ENCODE data around the gene SIAH1.
"Not testable (repeated sequence)": the region's sequence is repeated elsewhere in the genome, so short reads cannot be mapped to it uniquely, and the experiment has no call there.

SIAH1 gene, protein sequence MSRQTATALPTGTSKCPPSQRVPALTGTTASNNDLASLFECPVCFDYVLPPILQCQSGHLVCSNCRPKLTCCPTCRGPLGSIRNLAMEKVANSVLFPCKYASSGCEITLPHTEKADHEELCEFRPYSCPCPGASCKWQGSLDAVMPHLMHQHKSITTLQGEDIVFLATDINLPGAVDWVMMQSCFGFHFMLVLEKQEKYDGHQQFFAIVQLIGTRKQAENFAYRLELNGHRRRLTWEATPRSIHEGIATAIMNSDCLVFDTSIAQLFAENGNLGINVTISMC

DNA sequence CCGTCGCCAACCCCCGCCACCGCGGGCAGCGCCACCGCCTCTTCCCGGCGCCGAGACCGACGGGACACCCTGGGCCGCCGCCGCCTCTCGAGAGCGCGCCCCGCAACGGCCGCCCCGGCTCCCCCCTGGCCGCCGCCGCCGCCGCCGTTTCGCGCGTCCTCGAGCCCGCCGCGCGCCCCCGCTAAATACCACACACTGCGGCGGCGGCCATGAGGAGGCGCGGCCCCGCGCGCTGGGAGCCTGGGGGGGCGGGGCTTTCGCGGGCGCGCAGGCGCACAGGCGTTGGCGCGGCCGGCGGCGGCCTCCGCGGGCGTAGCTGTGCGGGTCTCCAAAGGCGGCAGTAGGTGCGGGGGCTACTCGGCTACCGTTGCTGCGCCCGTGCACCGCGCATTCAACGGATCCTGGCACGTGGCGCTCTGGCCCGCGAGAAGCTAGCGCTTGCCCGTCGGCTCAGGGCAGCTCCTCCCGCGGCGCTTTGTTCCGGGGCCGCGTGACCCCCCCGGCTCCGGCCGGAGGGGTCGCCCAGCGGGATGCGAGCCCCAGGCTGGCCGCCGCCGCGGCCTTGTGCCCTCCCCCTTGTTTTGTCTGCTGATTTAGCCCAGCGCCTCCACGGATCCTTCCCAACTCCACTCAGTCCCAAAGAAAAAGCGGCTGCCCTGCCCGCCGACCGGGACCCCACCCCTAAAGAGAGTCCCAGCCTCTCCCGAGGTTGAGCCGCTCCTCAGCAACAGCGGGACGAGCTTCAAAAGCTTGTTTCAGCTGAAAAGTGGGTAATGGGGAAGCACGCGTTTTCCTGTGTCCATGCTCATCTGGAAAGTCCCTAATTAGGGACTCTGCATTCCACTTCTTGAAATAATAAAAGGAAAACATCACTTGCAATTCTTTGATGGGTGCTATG lies at the start of gene SIAH1:
SIAH1 (minus strand) TSS at position 161 of the 898 bp plus-strand sequence. CDS start 22,985 bp downstream, outside the sequence.
- peak; percentile 77 for DNase-seq (ENCODE audit: insufficient read length, low spot score)
- no peak for FAIRE-seq

DNA sequence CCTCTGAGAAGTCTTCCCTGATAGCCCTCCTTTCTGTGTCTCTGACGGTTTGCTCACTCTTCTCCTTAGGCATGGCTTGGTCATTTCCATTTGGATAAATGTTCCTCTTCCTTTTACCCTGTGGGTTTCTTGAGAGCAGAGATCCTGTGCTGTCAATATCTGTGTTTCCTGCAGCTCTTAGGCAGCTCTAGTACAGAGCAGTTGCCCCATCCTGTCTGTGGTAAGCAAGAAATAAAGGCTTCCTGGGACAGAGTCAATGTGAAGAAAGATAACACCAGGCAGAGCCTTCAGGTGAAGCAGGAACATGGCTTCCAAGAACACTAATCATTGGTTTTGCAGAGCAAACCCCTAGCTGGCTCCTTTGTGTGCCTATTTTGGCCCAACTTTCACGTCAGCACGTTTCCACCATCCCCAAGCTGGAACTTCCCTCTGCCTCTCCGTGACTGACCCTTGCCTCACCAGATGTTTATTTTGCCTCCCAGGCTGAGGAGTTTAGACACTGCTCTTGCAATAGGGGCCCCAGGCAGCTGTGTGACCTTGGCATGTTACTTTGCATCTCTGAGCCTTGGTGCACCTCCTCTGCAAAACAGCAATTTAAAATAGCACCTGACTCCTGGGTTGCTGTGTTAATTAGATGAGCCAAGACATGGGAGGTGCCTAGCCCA lies 49.6 kb upstream of the SIAH1 start:
- DNase-seq (ENCODE audit: insufficient read length, low spot score): no peak
- FAIRE-seq: no peak

DNA sequence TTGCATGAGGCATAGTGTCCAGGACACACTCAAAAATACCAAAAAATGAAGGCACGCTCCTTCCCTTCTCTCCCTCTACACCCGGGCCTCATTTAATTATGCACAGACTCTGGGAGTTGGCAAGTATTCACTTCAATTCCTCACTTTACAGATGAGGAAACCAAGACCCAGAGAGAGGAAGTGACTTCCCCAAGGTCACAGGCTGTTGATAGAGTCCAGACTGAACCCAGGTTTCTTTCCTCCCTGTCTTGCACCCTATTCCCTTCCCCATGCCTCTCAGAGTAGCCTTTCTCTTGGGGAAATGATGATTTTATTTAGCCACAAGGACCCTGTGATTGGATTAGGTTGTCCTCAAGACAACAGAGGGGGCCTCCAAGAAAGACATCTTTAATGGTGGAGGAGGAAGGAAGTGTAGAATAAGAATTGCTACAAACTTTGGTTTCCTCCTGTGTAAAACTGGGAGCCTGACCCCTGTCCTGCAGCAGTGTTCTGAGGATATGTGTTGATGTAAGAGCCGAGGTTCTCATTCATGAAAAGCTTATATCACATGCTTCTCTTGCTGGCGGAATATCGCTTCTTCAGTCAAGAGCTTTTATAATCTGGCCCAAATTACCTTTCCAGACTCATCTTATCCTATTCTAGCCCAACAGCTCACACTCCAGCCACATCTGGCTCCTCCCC lies 48.8 kb upstream of the SIAH1 start:
- DNase-seq (ENCODE audit: insufficient read length, low spot score): no peak
- FAIRE-seq: no peak

DNA sequence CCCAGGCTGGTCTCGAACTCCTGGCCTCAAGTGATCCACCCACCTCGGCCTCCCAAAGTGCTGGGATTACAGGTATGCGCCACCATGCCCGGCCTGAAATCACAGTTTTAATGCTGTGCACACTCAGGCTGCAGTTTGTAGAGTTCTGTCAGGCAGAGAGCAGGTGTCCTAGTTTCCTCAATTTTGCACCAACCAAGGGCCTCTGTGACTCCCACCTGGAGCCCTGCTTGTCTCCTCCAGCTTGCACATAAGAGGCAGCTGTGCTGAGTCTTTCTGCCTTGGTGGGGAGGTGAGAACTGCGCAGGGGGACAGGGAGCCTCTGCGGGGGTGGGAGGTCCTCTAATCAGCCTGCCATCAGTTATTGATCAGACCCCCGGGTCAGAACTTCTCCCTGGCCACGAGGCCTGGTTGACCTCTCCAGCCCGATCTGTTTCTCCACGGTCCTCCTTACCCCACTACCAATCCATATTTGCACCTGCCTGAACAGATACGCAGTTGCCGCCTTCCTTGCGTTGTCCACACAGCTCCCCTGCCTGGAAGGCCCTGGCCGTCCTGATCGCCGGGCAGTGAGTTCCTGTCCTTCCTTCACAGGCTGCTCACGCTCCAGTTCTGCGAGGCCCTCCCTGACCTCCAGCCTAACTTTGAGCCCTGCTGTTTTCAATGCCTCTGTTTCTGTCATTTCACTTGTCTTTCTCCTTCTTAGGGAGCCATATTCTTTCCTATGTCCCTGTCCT lies 48.1 kb upstream of the SIAH1 start:
- no peak for DNase-seq (ENCODE audit: insufficient read length, low spot score)
- no peak for FAIRE-seq

DNA sequence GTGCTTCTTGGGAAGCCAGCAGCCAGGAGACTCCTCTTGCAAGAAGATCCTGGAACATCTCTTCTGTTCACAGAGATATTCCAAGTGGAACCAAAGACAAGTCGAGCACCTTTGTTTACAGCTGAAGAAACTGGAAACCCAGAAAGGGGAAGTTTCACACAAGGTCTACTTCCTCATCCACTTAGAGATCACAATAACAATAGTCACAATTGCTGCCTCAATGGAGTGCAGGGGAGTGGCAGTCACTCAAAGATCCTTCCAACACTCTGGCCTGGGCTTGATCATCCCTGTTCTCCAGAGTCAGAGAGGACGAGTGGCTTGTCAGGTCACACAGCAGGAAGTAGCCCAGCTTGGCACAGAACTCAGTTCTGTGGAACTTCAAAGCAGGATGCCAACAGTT lies 46.9 kb upstream of the SIAH1 start:
- FAIRE-seq (no peak), DNase-seq (ENCODE audit: insufficient read length, low spot score) (no peak)

DNA sequence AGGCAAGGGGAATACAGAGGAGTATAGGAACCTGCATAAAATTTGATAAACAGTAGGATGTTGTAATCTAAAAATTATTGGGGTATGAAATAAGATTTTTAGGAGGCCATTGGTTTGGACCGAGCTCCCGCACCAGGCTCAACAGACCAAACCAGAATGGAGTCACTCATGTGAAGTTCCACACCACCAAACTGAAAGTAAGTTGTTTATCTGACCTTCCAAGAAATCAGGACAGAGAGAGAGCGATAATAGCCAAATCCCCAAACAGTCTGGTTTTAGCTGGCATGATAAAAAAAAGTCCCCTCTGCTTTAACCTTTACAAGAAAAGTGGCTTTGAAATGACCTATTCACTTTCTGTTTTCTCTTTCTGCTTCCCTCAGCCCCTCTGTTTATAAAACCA lies 45.7 kb upstream of the SIAH1 start:
- DNase-seq (ENCODE audit: insufficient read length, low spot score): no peak
- FAIRE-seq: no peak

DNA sequence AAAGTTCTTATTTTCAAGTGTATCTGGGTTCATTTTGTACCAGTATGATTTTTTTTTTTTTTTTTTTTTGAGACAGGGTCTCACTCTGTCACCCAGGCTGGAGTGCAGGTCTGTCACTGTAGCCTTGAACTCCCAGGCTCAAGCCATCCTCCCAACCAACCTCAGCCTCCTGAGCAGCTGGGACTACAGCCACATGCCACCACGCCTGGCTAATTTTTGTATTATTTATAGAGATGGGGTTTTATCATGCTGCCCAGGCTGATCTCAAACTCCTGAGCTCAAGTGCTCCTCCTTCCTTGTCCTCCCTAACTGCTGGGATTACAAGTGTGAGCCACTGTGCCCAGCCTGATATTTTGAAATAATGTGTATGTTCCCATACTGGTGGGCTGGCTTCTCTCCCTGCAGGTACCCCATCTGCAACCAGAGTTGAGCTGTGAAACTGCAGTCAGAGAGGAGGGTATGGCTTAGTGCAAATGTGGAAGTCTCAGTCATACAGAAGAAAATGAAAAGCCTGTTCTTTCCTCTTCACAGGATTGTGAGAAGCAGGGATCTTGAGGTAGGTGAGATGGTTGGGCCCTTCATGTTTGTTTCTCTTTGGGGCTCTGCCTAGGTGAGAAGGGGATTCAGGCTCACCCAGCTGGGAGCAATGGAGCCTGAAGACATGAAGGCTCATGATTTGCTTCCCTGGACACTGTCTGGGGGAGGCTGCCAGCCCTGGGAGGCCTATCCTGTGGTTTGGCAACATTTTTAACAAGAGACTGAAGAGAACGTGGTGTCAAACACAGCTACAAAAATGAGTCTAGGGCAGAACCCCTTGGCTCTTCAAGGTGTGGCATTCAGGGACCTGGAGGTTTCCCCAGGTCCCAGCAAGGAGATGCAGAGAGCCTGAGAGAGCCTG lies 41.3 kb upstream of the SIAH1 start:
- no peak for FAIRE-seq

DNA sequence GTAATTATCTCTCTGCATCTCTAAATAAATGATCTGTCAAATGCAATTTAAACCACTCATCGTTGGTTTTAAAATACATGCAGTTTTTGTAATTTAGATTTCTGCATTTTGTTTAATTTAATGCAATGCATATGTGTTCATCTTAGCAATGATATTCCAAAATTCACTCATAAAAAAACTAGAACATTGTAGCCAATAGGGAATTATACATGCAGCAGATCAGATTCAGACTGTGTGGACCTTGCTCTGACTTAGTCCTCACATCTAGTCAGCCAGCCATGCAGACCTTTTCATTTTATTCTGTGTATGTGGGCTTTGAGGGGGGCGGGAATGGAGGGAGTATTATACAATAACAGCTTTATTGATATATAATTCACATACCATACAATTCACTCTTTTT lies 37.3 kb upstream of the SIAH1 start:
- no peak for DNase-seq (ENCODE audit: insufficient read length, low spot score)
- no peak for FAIRE-seq

More for the DNA sequence above, 41.3 kb upstream of the SIAH1 start:
- DNase-seq (ENCODE audit: insufficient read length, low spot score): no peak

DNA sequence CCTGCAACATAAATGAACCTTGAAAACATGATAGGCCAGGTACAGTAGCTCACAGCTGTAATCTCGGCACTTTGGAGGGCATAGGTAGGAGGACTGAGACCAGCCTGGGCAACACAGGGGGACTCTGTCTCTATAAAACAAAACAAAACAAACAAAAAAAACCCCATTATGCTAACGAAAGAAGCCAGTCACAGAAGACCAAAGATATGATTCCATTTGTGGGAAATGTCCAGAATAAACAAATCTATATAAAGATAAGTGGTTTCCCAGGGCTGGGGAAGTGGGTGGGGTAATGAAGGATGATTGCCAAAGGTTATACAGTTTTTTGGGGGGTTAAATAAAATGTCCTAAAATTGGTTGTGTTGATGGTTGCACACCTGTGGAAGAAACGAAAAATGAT lies 36.5 kb upstream of the SIAH1 start:
- no peak for FAIRE-seq
- no peak for DNase-seq (ENCODE audit: insufficient read length, low spot score)

DNA sequence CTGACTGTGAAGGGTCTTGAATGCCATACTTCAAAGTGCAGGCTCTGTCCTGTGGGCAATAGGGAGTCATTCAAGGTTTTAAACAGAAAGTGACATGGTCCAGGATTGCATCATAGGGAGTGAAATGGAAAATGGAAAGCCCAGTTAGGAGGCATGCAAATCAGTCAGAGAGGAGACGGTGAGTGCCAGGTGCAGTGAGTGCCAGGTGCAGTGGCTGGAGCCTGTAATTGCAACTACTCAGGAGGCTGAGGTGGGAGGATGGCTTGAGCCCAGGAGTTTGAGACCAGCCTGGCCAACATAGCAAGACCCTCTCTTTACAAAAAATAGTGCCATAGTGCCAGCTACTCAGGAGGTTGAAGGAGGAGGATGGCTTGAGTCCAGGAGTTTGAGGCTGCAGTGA lies 35.2 kb upstream of the SIAH1 start:
- FAIRE-seq (no peak), DNase-seq (ENCODE audit: insufficient read length, low spot score) (no peak)

DNA sequence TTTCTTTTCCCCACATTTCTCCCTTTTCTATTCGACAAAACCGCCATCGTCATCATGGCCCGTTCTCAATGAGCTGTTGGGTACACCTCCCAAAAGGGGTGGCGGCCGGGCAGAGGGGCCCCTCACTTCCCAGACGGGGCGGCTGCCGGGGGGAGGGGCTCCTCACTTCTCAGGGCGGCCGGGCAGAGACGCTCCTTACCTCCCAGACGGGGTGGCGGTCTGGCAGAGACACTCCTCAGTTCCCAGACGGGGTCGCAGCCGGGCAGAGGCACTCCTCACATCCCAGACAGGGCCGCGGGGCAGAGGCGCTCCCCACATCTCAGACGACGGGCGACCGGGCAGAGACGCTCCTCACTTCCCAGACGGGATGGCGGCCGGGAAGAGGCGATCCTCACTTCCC lies 31.4 kb upstream of the SIAH1 start:
- not testable (repeated sequence) for DNase-seq (ENCODE audit: insufficient read length, low spot score); FAIRE-seq

DNA sequence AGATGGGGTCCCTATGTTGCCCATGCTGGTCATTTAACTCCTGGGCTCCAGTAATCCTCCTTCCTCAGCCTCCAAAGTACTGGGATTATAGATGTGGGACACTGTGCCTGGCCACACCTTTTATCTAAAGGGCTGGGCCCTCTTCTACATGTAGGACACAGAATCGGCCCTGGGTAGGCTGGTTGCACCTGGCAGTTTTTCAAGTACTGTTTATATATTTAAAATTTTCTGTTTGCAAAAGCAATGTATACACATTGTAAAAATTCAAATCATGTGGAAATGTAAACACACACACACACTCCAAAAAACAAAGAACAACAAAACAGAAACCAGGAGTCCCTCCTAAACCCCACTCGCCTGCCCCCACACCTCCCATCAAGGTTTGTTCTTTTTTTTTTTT lies 28.1 kb upstream of the SIAH1 start:
- FAIRE-seq (no peak), DNase-seq (ENCODE audit: insufficient read length, low spot score) (no peak)

DNA sequence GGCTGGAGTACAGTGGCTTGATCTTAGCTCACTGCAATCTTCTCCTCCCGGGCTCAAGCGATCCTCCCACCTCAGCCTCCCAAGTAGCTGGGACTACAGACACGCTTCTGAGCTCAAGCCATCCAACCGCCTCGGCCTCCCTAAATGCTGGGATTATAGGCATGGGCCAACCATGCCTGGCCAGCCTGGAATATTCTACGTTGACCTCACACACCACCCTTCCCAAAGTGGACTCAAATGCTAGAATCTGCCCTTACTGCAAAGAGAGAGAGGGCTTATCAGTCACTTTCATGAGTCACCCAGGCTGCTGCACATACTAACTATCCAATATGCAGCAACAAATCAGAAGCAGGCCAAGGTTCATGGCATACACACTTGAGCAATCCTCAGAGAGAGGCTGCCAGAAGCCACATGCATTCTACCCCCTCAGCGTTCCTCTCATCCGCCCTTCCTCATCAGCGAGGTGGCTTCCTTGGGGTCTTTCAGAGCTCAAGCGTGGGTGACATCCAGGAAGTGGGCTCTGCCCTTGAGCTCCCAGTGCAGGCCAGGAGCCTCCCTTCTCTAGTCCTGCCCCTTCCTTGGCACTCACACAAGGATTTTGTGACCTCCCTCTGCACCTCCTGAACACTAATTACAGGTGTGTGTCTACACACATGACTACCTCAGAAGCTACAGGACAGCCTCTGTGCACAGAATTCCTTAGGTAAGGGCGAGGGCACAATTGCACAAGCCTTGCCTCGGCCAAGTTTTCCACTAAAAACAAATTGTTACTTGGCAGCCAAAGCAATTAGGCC lies 24.8 kb upstream of the SIAH1 start:
- peak; percentile 37 for DNase-seq (ENCODE audit: insufficient read length, low spot score)
- no peak for FAIRE-seq

DNA sequence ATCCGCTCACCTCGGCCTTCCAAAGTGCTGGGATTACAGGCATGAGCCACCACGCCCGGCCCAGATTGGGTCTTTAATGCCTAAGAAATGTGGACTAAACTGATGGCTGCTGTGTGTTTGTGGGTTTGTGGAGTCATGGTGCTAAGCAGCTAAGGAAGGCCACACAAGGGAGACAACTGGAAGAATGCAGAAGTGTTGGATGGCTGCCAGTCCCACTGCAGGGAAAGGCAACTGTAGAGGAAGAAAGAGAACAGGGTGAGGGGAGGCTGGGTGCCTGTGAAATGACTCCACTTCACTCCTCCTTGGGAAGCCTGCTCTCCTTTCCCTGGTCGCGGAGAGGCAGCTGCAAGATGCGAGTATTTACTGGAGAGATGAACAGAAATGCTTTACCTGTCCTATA lies 23.5 kb upstream of the SIAH1 start:
- FAIRE-seq: no peak
- no peak for DNase-seq (ENCODE audit: insufficient read length, low spot score)

DNA sequence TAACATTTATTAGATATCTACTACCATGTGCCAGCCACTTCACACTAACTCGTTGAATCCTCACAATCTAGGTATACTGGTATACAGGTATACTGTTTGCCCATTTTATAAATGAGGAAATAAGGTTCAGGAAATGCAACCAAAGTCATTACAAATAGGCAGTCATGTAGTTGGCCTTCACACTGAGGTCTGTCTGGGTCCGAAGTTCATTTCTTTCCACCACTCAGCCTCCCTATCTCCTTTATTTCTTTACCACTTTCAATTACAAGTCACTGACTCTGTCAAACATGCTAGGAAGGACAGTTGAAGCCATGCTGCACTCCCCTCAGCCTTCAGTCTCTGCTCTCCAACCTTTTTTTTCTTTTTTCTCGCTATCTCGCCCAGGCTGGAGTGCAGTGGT lies 20.7 kb upstream of the SIAH1 start:
- FAIRE-seq (no peak), DNase-seq (ENCODE audit: insufficient read length, low spot score) (no peak)

DNA sequence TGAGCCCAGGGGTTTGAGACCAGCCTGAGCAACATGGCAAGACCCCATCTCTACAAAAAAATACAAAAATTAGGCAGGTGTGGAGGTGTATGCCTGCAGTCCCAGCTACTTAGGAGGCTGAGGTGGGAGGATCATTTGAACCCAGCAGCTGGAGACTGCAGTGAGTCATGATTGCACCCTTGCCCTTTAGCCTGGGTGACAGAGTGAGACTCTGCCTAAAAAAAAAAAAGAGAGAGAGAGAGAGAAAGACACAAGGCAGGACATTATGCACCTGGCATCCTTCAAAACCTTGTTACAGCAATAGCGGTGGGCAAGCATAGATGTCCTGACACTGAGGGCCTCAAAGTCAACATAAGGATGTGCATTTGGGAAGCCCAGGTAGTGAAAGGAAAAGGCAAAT lies 19.9 kb upstream of the SIAH1 start:
- DNase-seq (ENCODE audit: insufficient read length, low spot score) (no peak), FAIRE-seq (no peak)

DNA sequence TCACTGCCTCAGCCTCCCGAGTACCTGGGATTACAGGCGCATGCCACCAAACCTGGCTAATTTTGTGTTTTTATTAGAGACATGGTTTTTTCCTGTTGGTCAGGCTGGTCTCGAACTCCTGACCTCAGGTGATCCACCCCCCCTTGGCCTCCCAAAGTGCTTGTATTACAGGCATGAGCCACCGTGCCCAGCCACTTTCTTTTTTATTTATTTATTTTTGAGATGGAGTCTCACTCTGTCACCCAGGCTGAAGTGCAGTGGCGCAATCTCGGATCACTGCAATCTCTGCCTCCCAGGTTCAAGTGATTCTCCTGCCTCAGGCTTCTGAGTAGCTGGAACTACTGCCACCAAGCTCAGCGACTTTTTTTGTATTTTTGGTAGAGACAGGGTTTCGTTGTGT lies 17.3 kb upstream of the SIAH1 start:
- FAIRE-seq: not testable (repeated sequence)

DNA sequence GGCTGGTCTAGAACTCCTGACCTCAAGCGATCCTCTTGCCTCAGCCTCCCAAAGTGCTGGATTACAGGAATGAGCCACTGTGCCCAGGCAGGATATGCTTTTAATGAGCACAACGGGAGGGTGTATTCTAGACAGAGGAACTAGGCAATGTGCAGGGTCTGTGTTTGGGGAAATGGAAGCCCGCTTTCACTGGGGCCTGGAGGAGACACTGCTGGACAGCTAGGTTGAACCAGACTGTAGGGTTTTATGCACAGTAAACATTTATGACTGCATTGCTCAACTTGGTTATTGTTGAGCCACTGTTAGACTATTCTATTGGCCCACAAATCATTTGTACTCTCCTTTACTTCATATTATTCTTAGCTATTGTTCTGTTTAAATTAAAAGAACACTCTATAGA lies 10.2 kb upstream of the SIAH1 start:
- DNase-seq (ENCODE audit: insufficient read length, low spot score): no peak
- FAIRE-seq: no peak

More for the DNA sequence above, 17.3 kb upstream of the SIAH1 start:
- DNase-seq (ENCODE audit: insufficient read length, low spot score): not testable (repeated sequence)

DNA sequence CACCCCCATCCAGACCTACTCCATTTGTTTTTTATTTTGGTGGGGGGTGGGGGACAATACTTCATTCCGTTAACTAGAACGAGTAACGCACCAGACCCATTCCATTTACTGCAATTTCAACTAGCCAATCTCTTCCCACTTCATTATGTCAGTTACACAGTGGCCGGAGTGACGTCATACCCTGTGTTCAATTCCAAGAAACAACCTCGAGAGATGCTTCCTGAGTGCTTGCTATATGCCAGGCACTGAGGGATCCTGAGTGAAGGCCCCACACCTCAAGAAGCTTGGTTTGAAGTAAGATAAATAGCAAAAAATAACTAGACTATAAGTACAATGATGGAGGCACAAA lies 9.1 kb upstream of the SIAH1 start:
- DNase-seq (ENCODE audit: insufficient read length, low spot score): no peak
- FAIRE-seq: no peak

Measured in HTR-8/SVneo (cell line).